ENCODE data around the gene PPM1L.
A peak's percentile ranks its signal among the peaks of the same experiment; 100 is the strongest.
"Not testable (repeated sequence)": the region's sequence is repeated elsewhere in the genome, so short reads cannot be mapped to it uniquely, and the experiment has no call there.

The PPM1L gene

DNA sequence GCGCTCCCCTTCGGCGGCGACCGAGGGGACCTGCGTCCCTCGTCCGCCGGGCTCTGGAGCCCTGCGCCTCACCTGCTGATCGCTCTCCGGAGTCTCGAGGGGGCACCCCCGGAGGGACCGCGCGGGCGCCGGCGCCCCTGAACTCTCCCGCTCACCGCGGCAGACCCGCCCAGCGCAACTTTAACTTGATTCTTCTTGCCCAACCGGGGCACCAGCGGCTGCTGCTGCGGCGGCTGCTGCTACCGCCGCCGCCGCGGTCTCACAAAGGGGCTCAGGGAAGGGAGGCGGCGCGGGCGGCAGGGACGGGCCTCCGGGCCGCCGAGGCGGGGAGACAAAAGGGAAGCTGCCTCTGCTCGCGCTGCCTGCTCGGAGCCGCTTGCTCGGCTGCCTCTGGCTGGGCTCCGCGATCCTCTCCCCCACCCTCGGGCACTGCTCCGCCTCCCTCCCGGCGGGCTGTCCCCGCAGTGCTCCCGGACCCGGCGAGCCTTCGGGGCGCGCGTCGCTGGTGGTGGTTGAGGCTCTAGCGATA is at the start of gene PPM1L:
Gene PPM1L (plus strand): TSS at position 456 of the 529 bp plus-strand sequence.
- peak within 1 kb of the TSS; percentile 75 for H3K4me3 ChIP-seq (ENCODE audit: low read length)
- peak; percentile 29 for DNase-seq (ENCODE audit: low read depth)
- TF ChIP-seq, protein P1, sequence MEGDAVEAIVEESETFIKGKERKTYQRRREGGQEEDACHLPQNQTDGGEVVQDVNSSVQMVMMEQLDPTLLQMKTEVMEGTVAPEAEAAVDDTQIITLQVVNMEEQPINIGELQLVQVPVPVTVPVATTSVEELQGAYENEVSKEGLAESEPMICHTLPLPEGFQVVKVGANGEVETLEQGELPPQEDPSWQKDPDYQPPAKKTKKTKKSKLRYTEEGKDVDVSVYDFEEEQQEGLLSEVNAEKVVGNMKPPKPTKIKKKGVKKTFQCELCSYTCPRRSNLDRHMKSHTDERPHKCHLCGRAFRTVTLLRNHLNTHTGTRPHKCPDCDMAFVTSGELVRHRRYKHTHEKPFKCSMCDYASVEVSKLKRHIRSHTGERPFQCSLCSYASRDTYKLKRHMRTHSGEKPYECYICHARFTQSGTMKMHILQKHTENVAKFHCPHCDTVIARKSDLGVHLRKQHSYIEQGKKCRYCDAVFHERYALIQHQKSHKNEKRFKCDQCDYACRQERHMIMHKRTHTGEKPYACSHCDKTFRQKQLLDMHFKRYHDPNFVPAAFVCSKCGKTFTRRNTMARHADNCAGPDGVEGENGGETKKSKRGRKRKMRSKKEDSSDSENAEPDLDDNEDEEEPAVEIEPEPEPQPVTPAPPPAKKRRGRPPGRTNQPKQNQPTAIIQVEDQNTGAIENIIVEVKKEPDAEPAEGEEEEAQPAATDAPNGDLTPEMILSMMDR (conservative IDR thresholded peaks at IDR 0.05; ENCODE audit: low read length): no peak

DNA sequence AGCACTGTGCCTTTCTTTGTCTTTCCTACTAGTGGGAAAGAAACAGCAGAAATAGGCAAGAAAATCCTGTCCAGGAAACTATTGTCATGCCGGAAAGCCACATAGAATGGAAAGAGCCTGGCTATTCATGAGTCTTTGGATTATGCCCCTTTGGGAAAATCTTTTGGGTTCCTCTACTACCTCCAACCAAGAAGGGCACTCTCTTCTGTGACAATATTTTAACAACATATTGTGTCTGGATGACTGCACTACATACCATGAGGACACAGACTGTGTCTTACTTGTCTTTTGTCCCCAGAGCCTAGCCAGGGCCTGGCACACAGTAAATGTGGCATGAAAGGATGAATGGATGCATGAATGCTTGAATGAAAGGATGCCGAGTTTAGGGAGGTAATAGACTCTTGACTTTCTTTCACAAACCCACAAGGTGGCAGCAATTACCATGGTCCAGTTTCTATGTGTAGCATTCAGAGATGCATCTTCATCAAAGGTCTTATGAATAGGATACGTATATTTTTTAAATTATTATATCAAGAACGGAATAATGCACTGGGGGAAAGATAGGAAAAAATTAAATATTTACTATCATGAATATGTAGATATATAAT is 48.7 kb upstream of the PPM1L start:
- TF ChIP-seq, protein P1 (conservative IDR thresholded peaks at IDR 0.05; ENCODE audit: low read length): peak; percentile 54
- peak; percentile 56 for DNase-seq (ENCODE audit: low read depth)
- no peak overlapping the region for H3K4me3 ChIP-seq (ENCODE audit: low read length)

DNA sequence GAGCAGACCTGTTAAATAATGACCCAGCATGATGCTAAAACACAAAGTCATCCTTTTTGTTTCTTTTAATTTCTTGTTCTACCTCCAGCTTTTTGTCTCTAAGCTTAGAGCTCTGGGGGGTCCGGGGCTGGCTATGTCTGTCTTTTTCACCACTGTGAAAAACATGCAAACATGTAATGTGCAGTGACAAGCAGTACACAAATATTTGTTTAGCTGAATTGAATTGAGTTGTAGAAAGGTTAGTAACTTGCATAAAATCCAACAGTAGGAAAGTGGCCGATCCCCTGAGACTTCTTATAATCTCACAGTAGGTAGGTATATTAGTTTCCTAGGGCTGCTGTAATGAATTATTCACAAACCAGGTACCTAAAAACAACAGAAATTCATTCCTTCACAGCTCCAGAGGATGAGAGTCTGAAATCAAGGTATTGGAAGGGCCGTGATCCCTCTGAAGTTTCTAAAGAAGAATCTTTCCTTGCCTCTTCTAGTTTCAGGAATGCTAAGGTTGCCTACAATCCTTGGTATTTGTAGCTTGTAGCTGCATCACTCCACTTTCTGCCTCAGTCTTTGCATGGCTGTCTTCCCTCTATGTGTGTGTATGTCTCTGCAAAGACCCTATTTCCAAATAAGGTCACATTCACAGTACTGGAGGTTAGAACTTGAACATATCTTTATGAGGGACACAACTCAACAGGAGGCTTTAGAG is 46.4 kb upstream of the PPM1L start:
- no peak overlapping the region for H3K4me3 ChIP-seq (ENCODE audit: low read length)
- TF ChIP-seq, protein P1 (conservative IDR thresholded peaks at IDR 0.05; ENCODE audit: low read length): no peak
- no peak for DNase-seq (ENCODE audit: low read depth)

DNA sequence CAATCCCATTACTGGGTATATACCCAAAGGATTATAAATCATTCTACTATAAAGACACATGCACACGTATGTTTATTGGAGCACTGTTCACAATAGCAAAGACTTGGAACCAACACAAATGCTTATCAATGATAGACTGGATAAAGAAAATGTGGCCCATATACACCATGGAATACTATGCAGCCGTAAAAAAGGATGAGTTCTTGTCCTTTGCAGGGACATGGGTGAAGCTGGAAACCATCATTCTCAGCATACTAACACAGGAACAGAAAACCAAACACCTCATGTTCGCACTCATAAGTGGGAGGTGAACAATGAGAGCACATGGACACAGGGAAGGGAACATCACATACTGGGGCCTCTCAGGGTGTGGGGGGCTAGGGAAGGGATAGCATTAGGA is 42.9 kb upstream of the PPM1L start:
- not testable (repeated sequence) for H3K4me3 ChIP-seq (ENCODE audit: low read length); DNase-seq (ENCODE audit: low read depth)

DNA sequence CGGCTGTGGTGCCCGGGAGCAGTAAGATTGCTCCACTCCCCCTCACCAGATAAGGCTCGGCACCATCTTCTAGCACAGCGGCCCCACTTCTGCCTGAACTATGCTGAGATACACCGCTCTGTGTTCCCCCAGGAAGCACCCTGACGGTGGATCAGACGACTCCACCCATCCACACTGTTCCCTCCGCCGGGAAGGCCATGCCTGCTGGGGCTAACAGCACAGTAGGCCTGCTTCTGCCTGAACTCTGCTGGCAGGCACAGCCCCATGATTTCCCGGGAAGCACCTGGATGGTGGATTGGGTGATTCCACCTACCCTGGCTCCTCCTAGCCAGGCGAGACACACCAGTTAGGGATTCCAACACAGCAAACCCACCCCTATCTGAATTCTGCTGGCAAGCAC is 36.3 kb upstream of the PPM1L start:
- no peak for DNase-seq (ENCODE audit: low read depth)
- TF ChIP-seq, protein P1 (conservative IDR thresholded peaks at IDR 0.05; ENCODE audit: low read length): no peak
- no peak overlapping the region for H3K4me3 ChIP-seq (ENCODE audit: low read length)

DNA sequence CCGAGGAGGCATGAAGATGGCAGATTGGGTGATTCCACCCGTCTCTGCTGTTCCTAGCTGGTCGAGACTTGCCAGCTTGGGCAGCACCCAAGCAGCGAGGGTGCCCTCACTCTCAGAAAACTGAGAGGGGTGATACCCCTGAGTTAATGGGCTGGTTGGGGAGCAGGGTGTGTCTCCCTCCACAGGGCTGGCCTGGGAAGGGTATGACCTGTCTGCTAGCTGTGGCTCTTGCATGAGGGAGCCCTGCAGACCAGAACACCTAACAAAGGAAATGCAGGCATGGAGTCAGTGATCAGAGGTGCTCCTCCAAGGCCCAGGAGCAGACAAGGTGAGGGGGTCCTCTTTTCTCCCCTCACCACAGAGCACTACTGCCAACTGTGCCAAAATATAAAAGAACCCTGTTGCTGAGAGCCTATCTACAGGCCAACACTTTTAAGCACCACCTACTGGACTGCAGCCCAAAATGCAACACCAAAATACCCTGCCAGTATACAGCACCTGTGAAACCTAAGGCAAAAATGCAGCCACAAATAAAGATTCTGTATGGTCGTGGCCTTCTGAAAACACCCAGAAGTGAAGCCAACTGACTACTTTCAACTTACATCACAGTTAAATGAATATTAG is 35.8 kb upstream of the PPM1L start:
- H3K4me3 ChIP-seq (ENCODE audit: low read length): no peak overlapping the region
- no peak for DNase-seq (ENCODE audit: low read depth)
- TF ChIP-seq, protein P1 (conservative IDR thresholded peaks at IDR 0.05; ENCODE audit: low read length): no peak; the same call in 1 of the 2 replicates

DNA sequence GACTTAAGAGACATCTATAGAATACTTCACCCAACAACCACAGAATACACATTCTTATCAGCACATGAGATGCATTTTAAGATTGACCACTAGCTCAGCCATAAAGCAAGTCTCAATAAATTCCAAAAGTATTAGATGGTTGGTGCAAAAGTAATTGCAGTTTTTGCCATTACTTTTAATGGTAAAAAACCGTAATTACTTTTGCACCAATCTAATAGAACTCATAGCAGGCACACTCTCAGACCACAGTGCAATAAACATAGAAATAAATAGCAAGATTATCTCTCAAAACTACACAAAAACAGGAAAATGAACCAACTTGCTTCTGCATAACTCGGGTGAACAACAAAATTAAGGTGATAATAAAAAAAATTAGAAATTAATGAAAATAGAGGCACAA is 33.7 kb upstream of the PPM1L start:
- no peak for DNase-seq (ENCODE audit: low read depth)
- TF ChIP-seq, protein P1 (conservative IDR thresholded peaks at IDR 0.05; ENCODE audit: low read length): no peak
- H3K4me3 ChIP-seq (ENCODE audit: low read length): no peak overlapping the region

All from AG10803 (cell line).